ENCODE results near the gene DYNLT4. TPM values are rescaled to one million over a fixed set of nuclear protein-coding genes. Genes with fewer than 3 reads are reported as not detected.

DYNLT4 gene
- total RNA-seq, 1 experiment from 2014 or later = 0.54 TPM

DNA sequence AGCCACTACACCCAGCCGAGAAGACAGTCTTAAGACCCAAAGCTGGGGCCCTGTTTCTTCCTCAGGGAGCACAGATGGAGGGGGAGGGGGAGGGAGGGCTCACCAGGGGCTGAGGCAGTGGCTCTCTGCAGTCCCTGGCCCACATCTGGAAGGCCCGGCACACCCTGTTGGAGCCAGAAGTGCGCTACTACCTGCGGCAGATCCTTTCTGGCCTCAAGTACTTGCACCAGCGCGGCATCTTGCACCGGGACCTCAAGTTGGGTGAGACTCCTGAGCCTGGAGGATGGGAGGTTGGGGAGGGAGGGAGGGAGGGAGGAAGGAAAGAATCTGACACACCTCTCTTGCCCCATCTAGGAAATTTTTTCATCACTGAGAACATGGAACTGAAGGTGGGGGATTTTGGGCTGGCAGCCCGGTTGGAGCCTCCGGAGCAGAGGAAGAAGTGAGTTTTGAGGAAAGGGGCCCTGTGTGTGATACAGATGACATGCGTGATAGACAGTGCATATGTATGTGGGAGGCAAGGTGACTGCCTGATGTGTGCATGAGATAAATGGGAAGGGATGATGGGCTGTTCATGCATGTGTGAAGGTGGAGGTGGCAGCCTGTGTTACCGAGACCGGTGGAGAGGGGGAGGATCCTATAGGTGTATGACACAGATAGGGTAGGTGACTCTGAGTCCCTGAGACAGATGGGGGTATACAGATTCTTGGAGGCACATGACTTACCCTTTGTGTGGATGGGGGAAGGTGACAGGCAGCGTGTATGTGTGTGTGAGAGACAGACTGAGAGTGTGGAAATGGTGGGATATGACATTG lies 5.5 kb downstream of the DYNLT4 start:
- no peak for DNase-seq (ENCODE audit: low spot score)
- POLR2A ChIA-PET (ENCODE audit: low non-redundant PET) = no interaction called here
- TF ChIP-seq, protein P1, sequence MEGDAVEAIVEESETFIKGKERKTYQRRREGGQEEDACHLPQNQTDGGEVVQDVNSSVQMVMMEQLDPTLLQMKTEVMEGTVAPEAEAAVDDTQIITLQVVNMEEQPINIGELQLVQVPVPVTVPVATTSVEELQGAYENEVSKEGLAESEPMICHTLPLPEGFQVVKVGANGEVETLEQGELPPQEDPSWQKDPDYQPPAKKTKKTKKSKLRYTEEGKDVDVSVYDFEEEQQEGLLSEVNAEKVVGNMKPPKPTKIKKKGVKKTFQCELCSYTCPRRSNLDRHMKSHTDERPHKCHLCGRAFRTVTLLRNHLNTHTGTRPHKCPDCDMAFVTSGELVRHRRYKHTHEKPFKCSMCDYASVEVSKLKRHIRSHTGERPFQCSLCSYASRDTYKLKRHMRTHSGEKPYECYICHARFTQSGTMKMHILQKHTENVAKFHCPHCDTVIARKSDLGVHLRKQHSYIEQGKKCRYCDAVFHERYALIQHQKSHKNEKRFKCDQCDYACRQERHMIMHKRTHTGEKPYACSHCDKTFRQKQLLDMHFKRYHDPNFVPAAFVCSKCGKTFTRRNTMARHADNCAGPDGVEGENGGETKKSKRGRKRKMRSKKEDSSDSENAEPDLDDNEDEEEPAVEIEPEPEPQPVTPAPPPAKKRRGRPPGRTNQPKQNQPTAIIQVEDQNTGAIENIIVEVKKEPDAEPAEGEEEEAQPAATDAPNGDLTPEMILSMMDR (conservative IDR thresholded peaks at IDR 0.05; ENCODE audit: low read depth, low read length) = no peak
- no peak for TF ChIP-seq EZH2 (IDR thresholded peaks at IDR 0.05; ENCODE audit: borderline replicate concordance, low read depth, low read length, poor library complexity, severe bottlenecking)

GRCh38 chr1:44799770-44800584 lies 7.2 kb downstream of the DYNLT4 start, which contains the start of gene PLK3:
PLK3 (plus strand) TSS chr1:44800377; CDS start chr1:44800464, 87 bp downstream.
- peak; percentile 98 for DNase-seq (ENCODE audit: low spot score)
- Histone ChIP-seq H3K4me3 (ENCODE audit: low read depth, low read length, poor library complexity, severe bottlenecking) (peak within 1 kb of the TSS; percentile 71), H3K27me3 (replicated peaks; ENCODE audit: insufficient read depth, low read depth, low read length, poor library complexity) (no peaks in the 10 kb centered on the region), H3K36me3 (ENCODE audit: insufficient read depth, low read length, poor library complexity, severe bottlenecking) (peaks cover under 1% of the 10 kb centered on the region), H3K27ac (ENCODE audit: low read depth, low read length, poor library complexity, severe bottlenecking) (peak within 1 kb of the TSS; percentile 91), H3K4me1 (ENCODE audit: insufficient read depth, low read length, poor library complexity, severe bottlenecking) (peaks cover 4% of the 10 kb centered on the region), H3K9me3 (ENCODE audit: low read depth, low read length, poor library complexity, severe bottlenecking) (no peaks in the 10 kb centered on the region)
- TF ChIP-seq, protein P1 (conservative IDR thresholded peaks at IDR 0.05; ENCODE audit: low read depth, low read length) = peak; percentile 93
- no peak for TF ChIP-seq EZH2 (IDR thresholded peaks at IDR 0.05; ENCODE audit: borderline replicate concordance, low read depth, low read length, poor library complexity, severe bottlenecking)
- CTCF ChIA-PET = interaction anchor here (0.6 to 1.0 kb wide), 6 partner anchors 13 to 503 kb away, joined by 3 to 4 read pairs (median 3); no protein-coding TSS in a partner anchor
- intact Hi-C loops (cut with micrococcal nuclease; ENCODE audit: unreplicated experiment) = loop anchor here (10.0 kb wide), 1 partner anchor 505 kb away; no protein-coding TSS in a partner anchor
- POLR2A ChIA-PET (ENCODE audit: low non-redundant PET) = interaction anchor here (0.6 to 1.5 kb wide), 4 partner anchors 9 to 695 kb away, joined by 3 to 9 read pairs (median 5); partner anchors contain the start of gene BTBD19
- BruUV-seq (replicated peaks) = no TSS peak

More for the DNA sequence above, 5.5 kb downstream of the DYNLT4 start:
- peak overlapping the region; percentile 71 for H3K4me3 ChIP-seq (ENCODE audit: low read depth, low read length, poor library complexity, severe bottlenecking)
- H3K27ac ChIP-seq (ENCODE audit: low read depth, low read length, poor library complexity, severe bottlenecking) = no peak overlapping the region
- intact Hi-C loops (cut with micrococcal nuclease; ENCODE audit: unreplicated experiment) = loop anchor here (10.0 kb wide), 1 partner anchor 503 kb away; no protein-coding TSS in a partner anchor
- no TSS peak for BruUV-seq (replicated peaks)
- peaks cover 6% of the 10 kb centered on the region for H3K4me1 ChIP-seq (ENCODE audit: insufficient read depth, low read length, poor library complexity, severe bottlenecking)
- H3K9me3 ChIP-seq (ENCODE audit: low read depth, low read length, poor library complexity, severe bottlenecking) = no peaks in the 10 kb centered on the region
- no peaks in the 10 kb centered on the region for H3K27me3 ChIP-seq (replicated peaks; ENCODE audit: insufficient read depth, low read depth, low read length, poor library complexity)
- H3K36me3 ChIP-seq (ENCODE audit: insufficient read depth, low read length, poor library complexity, severe bottlenecking) = peaks cover 7% of the 10 kb centered on the region
- CTCF ChIA-PET = no interaction called here
